Measurements from ENCODE around the gene MGAT1.

DNA sequence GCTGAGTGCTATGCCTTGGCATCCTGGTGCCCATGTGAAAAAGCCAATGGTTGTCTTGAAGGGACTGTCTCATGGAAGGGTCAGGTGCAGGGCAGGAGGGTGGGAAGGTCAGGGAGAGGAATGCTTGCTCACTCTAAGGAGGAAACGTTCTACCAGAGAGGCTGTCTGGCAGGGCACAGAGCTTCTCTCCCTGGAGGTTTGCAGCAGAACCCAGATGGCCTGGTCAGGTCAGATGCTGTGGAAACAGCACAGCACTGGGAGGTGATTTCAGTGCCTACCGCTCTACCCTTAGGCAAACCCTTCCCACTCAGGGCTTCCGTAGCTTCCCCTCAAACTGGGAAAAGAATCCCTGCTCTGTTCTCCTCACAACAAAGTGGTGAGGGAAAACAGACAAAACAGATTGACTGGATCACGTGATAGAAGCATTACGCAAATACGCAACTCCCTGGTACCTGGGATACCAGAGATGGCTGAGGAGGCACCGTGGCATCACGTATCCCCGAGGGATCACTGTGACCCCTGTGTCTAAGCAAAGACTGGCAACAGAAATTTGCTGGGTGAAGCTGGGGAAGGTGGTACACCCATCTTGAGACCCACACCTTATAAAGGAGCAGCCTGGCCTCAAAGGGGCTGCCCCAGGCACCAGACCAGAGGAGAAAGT is 3.9 kb upstream of the MGAT1 start:
- TF ChIP-seq, protein P1, sequence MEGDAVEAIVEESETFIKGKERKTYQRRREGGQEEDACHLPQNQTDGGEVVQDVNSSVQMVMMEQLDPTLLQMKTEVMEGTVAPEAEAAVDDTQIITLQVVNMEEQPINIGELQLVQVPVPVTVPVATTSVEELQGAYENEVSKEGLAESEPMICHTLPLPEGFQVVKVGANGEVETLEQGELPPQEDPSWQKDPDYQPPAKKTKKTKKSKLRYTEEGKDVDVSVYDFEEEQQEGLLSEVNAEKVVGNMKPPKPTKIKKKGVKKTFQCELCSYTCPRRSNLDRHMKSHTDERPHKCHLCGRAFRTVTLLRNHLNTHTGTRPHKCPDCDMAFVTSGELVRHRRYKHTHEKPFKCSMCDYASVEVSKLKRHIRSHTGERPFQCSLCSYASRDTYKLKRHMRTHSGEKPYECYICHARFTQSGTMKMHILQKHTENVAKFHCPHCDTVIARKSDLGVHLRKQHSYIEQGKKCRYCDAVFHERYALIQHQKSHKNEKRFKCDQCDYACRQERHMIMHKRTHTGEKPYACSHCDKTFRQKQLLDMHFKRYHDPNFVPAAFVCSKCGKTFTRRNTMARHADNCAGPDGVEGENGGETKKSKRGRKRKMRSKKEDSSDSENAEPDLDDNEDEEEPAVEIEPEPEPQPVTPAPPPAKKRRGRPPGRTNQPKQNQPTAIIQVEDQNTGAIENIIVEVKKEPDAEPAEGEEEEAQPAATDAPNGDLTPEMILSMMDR (IDR thresholded peaks at IDR 0.05; ENCODE audit: borderline replicate concordance, extremely low read depth, low read length, poor library complexity, severe bottlenecking), result no peak
- TF ChIP-seq EZH2 (IDR thresholded peaks at IDR 0.05; ENCODE audit: borderline replicate concordance, low read depth, low read length, severe bottlenecking), result no peak
